GM12878 (cell line): ENCODE data around the gene RUFY3. TPM values are rescaled to one million over a fixed set of nuclear protein-coding genes. Genes with fewer than 3 reads are reported as not detected.
A peak's percentile ranks its signal among the peaks of the same experiment; 100 is the strongest.

Experiments used
- ATAC-seq: fragments of 200-7000 bp; cut with Tn5 transposase; 3 replicates; pipeline ENCODE4 v1.9.1; 2020; ENCODE audit warnings: mild to moderate bottlenecking, moderate library complexity
- BruUV-seq: library from RNA; stranded (reverse); fragments of 400-500 nt; replicated peaks from 2 replicates; lab custom pipeline; 2021; lab: Mats Ljungman, UMichigan
- CTCF ChIA-PET: fragments of 300-600 bp; sonication (Branson Sonifier 250); formaldehyde crosslinking; extraction: SDS; loops from one replicate; lab custom pipeline; 2021; ENCODE audit warnings: inconsistent platforms; lab: Yijun Ruan, JAX
- POLR2A ChIA-PET: fragments of 350-600 bp; formaldehyde crosslinking; extraction: SDS; loops from one replicate; lab custom pipeline; 2021; ENCODE audit warnings: inconsistent platforms; lab: Charles Lee
- RAD21 ChIA-PET: fragments of 300-600 bp; sonication (Branson Sonifier 250); formaldehyde crosslinking; loops from one replicate; lab custom pipeline; 2023; ENCODE audit warnings: antibody characterized with exemption; ENCODE audit not compliant: unreplicated experiment; lab: Charles Lee
- SMC1A ChIA-PET: fragments of 300-600 bp; sonication (Branson Sonifier 250); formaldehyde crosslinking; loops from one replicate; lab custom pipeline; 2023; ENCODE audit not compliant: unreplicated experiment, uncharacterized antibody; lab: Charles Lee
- DNase-seq: peaks from one replicate; pipeline ENCODE4 v3.0.0-alpha.2; 2011; ENCODE audit warnings: low read depth, low spot score
- FAIRE-seq: peaks from 3 replicates; lab custom pipeline; 2011; peaks lifted over from hg19 to GRCh38; lab: Jason Lieb, UNC
- H2AFZ ChIP-seq: 2 replicates; pipeline ENCODE4 v1.6.0; 2011; ENCODE audit warnings: low read depth, low read length, control low read depth; ENCODE audit not compliant: control insufficient read depth
- H3K27ac ChIP-seq: 2 replicates; pipeline ENCODE4 v1.5.1; 2011; ENCODE audit warnings: control low read depth; ENCODE audit not compliant: control insufficient read depth, insufficient read depth
- H3K27me3 ChIP-seq, 2 experiments: replicated peaks in 1 of 2; 2 replicates each; pipeline versions ENCODE4 v1.6.0 to v1.6.1; 2011; ENCODE audit warnings: low read length in 1 of 2; ENCODE audit not compliant: control insufficient read depth in 2 of 2, insufficient read depth in 2 of 2
- H3K36me3 ChIP-seq, 2 experiments: 2 replicates each; pipeline ENCODE4 v1.5.1; 2011; ENCODE audit warnings: low read length in 1 of 2; ENCODE audit not compliant: control insufficient read depth in 2 of 2, insufficient read depth in 2 of 2
- H3K4me1 ChIP-seq: 2 replicates; pipeline ENCODE4 v1.6.1; 2011; ENCODE audit warnings: mild to moderate bottlenecking, low read length, moderate library complexity, mixed read lengths; ENCODE audit not compliant: control insufficient read depth, insufficient read depth
- H3K4me2 ChIP-seq: 2 replicates; pipeline ENCODE4 v1.6.0; 2011; ENCODE audit warnings: control low read depth; ENCODE audit not compliant: control insufficient read depth, insufficient read depth
- H3K4me3 ChIP-seq: fragments of 200-600 bp; sonication (generic); 2 replicates; pipeline ENCODE4 v1.5.1; 2016
- H3K79me2 ChIP-seq: 2 replicates; pipeline ENCODE4 v1.6.0; 2011; ENCODE audit warnings: low read length; ENCODE audit not compliant: control insufficient read depth, insufficient read depth
- H3K9ac ChIP-seq: 2 replicates; pipeline ENCODE4 v1.8.0; 2011; ENCODE audit warnings: low read length, control low read depth, mixed read lengths; ENCODE audit not compliant: control insufficient read depth, insufficient read depth
- H3K9me3 ChIP-seq: replicated peaks from 3 replicates; pipeline ENCODE4 v1.5.1; 2011; ENCODE audit warnings: mild to moderate bottlenecking, low read length; ENCODE audit not compliant: control insufficient read depth, insufficient read depth
- H4K20me1 ChIP-seq: 2 replicates; pipeline ENCODE4 v1.6.0; 2011; ENCODE audit not compliant: control insufficient read depth, insufficient read depth
- EP300 ChIP-seq, 2 experiments: fragments of 150-350 bp in 1 of 2; IDR thresholded peaks; 2 replicates each; pipeline ENCODE4 v1.6.1; 2011 to 2012; ENCODE audit warnings: low read depth in 2 of 2, low read length in 2 of 2, borderline replicate concordance in 1 of 2, improper control_type of control experiment in 1 of 2, inconsistent platforms in 1 of 2; ENCODE audit not compliant: control insufficient read depth in 1 of 2
- JUNB ChIP-seq: IDR thresholded peaks from 2 replicates; pipeline ENCODE4 v1.6.1; 2016; ENCODE audit warnings: antibody characterized with exemption, mild to moderate bottlenecking
- MXI1 ChIP-seq: fragments of 150-350 bp; IDR thresholded peaks from 2 replicates; pipeline ENCODE4 v1.6.1; 2011; ENCODE audit warnings: low read depth, mild to moderate bottlenecking, inconsistent platforms, low read length, improper control_type of control experiment
- RUNX3 ChIP-seq: IDR thresholded peaks from 2 replicates; pipeline ENCODE4 v1.6.1; 2012; ENCODE audit warnings: low read length, inconsistent platforms
- STAT3 ChIP-seq: IDR thresholded peaks from 2 replicates; pipeline ENCODE4 v1.6.1; 2011; ENCODE audit warnings: low read depth, low read length, improper control_type of control experiment
- ZNF384 ChIP-seq: IDR thresholded peaks from 2 replicates; pipeline ENCODE4 v1.6.1; 2012; ENCODE audit warnings: low read depth, mild to moderate bottlenecking, low read length, improper control_type of control experiment, borderline replicate concordance
- WGBS: methylation state at CpG from one replicate; pipeline ENCODE4 v1.1.6; 2016; ENCODE audit warnings: low lambda C conversion rate; ENCODE audit not compliant: insufficient replicate concordance, insufficient coverage; ENCODE audit errors: missing lambda C conversion rate; 5-methylcytosine and 5-hydroxymethylcytosine counted together
- in situ Hi-C: fragments of 300-500 bp; cut with MboI; formaldehyde crosslinking; loops from 9 replicates; pipeline ENCODE4 v1.14.3; 2018; ENCODE audit warnings: mixed read lengths
- intact Hi-C: fragments of 100-400 bp; cut with micrococcal nuclease; formaldehyde crosslinking; loops from one replicate; pipeline ENCODE4 v1.14.2; 2022; ENCODE audit not compliant: unreplicated experiment
- polyA plus RNA-seq, 11 experiments: library from polyadenylated mRNA; depleted of rRNA in 4 of 11; unstranded in 6 of 11; stranded (reverse) in 5 of 11; fragments of >200 nt; fragmentation: Nextera tagmentation in 4 of 11; fragmentation: Illumina TruSeq in 1 of 11; extraction: Ambion mirVana in 4 of 11; extraction: Trizol in 1 of 11; gene quantifications; 1 replicate in 1 of 11; 2 replicates in 10 of 11; pipeline versions ENCODE4 v1.2.1 to v1.2.3, GENCODE V29; 2011 to 2016; ENCODE audit warnings: inconsistent platforms in 2 of 11, missing spikeins in 2 of 11, low read depth in 1 of 11
- total RNA-seq, 4 experiments: library from RNA; depleted of rRNA in 3 of 4; stranded (reverse); fragments of >200 nt in 3 of 4; fragmentation: Illumina TruSeq in 1 of 4; extraction: Trizol in 1 of 4; gene quantifications; 2 replicates each; pipeline versions ENCODE4 v1.2.1 to v1.2.3, GENCODE V29; 2013 to 2021
- TF ChIP-seq, protein P1 (sequence below): fragments of 450-650 bp; IDR thresholded peaks from 2 replicates; pipeline ENCODE4 v1.6.1; 2017; ENCODE audit warnings: mild to moderate bottlenecking, moderate library complexity

Gene RUFY3
- total and polyA plus RNA-seq, 10 of the 15 experiments (the other 5 are each of a cell fraction or from before 2014, with no cell fraction given), result 5.1 to 28.3 (median 13.1) TPM

DNA sequence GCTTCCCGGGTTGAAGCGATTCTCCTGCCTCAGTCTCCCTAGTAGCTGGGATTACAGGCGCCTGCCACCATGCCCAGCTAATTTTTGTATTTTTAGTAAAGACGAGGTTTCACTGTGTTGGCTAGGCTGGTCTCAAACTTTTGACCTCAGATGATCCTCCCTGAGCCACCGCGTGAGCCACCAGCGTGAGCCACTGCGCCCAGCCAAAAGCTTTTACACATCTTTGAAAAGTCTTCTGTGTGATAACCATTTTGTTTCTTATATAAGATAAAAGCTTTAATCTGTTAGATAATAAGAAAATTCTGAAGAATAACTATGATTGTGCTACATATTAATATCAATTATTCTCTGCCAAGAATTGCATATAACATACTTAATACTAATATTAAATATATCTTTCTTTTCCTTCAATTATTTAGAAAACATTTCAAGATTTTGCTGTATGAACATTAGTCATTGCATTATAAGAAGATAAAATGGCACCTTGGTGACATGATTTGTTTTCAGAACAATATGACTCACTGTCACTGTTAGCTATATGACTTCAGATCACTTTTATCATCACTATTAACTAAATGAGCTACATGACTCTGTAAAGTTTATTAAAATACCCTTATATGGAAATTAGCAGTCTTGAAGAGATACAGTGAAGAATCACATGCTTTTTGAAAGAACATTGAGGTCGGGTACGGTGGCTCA is 33.4 kb downstream of the RUFY3 start (continued):
- TF ChIP-seq JUNB (peak; percentile 90), STAT3 (no peak)

DNA sequence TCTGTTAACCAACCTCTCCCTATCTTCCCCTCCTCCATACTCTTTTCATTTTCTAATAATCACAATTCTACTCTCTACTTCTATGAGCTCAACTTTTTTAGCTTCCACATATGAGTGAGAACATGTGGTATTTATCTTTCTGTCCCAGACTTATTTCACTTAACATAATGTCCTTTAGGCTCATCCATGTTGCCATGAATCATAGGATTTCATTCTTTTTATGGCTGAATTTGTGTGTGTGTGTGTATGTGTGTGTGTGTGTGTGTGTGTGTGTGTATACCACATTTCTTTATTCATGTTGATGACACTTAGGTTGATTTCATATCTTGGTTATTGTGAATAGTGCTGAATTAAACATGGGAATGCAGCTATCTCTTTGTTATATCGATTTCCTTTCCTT is 37.4 kb downstream of the RUFY3 start:
- H4K20me1 ChIP-seq, result no peaks in the 10 kb centered on the region
- DNase-seq, result no peak
- no peak for FAIRE-seq
- H3K4me1 ChIP-seq, result peaks cover 10% of the 10 kb centered on the region
- CTCF ChIA-PET, result interaction anchor here (0.6 to 3.4 kb wide), 10 partner anchors 9 to 253 kb away, joined by 3 to 27 read pairs (median 4); no protein-coding TSS in a partner anchor
- in situ Hi-C loops (no loop called here), intact Hi-C loops (no loop called here)
- no peak overlapping the region for H3K27ac ChIP-seq
- no peaks in the 10 kb centered on the region for H3K27me3 ChIP-seq
- POLR2A ChIA-PET, result interaction anchor here (0.8 to 1.1 kb wide), 3 partner anchors 9 to 70 kb away, joined by 3 to 4 read pairs (median 3); no protein-coding TSS in a partner anchor
- SMC1A ChIA-PET, result interaction anchor here (0.6 to 14.0 kb wide), 9 partner anchors 9 to 79 kb away, joined by 3 to 204 read pairs (median 6); no protein-coding TSS in a partner anchor
- no peaks in the 10 kb centered on the region; the same call in 2 of the 3 replicates for H3K9me3 ChIP-seq
- no peaks in the 10 kb centered on the region for H3K79me2 ChIP-seq
- no peak overlapping the region for H3K4me3 ChIP-seq
- ATAC-seq, result no peak
- 96% methylated on average over 1 of the region's 1 CpG for WGBS
- no peak overlapping the region for H2AFZ ChIP-seq
- no peak for TF ChIP-seq RUNX3
- no peak for TF ChIP-seq MXI1
- no peak for TF ChIP-seq EP300 (IDR thresholded peaks at IDR 0.05; ENCODE audit: borderline replicate concordance in 1 of 2, control insufficient read depth in 1 of 2, low read depth in 2 of 2, low read length in 2 of 2)
- TF ChIP-seq ZNF384, result no peak
- TF ChIP-seq, protein P1, sequence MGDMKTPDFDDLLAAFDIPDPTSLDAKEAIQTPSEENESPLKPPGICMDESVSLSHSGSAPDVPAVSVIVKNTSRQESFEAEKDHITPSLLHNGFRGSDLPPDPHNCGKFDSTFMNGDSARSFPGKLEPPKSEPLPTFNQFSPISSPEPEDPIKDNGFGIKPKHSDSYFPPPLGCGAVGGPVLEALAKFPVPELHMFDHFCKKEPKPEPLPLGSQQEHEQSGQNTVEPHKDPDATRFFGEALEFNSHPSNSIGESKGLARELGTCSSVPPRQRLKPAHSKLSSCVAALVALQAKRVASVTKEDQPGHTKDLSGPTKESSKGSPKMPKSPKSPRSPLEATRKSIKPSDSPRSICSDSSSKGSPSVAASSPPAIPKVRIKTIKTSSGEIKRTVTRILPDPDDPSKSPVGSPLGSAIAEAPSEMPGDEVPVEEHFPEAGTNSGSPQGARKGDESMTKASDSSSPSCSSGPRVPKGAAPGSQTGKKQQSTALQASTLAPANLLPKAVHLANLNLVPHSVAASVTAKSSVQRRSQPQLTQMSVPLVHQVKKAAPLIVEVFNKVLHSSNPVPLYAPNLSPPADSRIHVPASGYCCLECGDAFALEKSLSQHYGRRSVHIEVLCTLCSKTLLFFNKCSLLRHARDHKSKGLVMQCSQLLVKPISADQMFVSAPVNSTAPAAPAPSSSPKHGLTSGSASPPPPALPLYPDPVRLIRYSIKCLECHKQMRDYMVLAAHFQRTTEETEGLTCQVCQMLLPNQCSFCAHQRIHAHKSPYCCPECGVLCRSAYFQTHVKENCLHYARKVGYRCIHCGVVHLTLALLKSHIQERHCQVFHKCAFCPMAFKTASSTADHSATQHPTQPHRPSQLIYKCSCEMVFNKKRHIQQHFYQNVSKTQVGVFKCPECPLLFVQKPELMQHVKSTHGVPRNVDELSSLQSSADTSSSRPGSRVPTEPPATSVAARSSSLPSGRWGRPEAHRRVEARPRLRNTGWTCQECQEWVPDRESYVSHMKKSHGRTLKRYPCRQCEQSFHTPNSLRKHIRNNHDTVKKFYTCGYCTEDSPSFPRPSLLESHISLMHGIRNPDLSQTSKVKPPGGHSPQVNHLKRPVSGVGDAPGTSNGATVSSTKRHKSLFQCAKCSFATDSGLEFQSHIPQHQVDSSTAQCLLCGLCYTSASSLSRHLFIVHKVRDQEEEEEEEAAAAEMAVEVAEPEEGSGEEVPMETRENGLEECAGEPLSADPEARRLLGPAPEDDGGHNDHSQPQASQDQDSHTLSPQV, result no peak
- H3K36me3 ChIP-seq, result no peaks in the 10 kb centered on the region
- RAD21 ChIA-PET, result interaction anchor here (1.3 to 3.6 kb wide), 5 partner anchors 23 to 251 kb away, joined by 3 to 17 read pairs (median 4); partner anchors contain the start of gene GRSF1
- H3K9ac ChIP-seq, result no peak overlapping the region
- BruUV-seq, result no TSS peak
- H3K4me2 ChIP-seq, result no peak overlapping the region
